Ishikawa (cell line): ENCODE measurements around the gene MTUS2.

Experiments
- TCF12 ChIP-seq: IDR thresholded peaks from 2 replicates; pipeline ENCODE4 v1.6.1; 2012; ENCODE audit warnings: low read depth
- USF1 ChIP-seq: IDR thresholded peaks from 2 replicates; pipeline ENCODE4 v1.6.1; 2012
- ZBTB7A ChIP-seq: IDR thresholded peaks from 2 replicates; pipeline ENCODE4 v1.6.1; 2012; ENCODE audit warnings: low read depth

GRCh38 chr13:29457299-29457698, 637.2 kb downstream of the MTUS2 start:
- TF ChIP-seq USF1 (no peak), ZBTB7A (no peak), TCF12 (no peak)
